ENCODE measurements around the gene MTPN.

MTPN gene

DNA sequence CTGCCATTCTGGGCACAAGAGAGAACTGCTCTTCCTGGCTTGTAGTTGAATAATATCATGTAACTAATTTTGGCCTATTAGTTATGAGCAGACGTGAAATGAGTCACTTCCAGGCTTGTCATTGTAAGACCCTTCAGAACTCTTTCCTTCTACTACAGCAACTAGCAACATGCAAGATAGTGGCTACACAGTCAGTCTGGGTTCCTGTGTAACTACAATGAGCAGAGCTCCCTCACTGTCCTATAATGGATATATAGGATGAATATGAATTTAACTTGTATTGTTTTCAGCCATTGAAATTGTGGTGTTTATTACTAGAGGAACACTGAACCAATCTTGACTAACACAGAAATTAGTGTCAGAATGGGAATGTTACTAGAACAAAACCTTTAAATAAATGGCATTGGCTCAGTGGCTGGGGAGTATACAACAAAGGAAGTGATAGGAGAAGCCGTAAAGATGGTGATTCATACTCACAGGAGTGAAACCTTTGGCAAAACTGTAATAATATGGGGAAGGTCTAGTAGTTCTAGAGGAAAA, 2.9 kb upstream of the MTPN start:
- Histone ChIP-seq H3K36me3 (ENCODE audit: control insufficient read depth, insufficient read depth, low read length) (no peaks in the 10 kb centered on the region), H3K9ac (no peak overlapping the region), H3K4me3 (ENCODE audit: low read depth, low read length) (no peak overlapping the region), H3K79me2 (peaks cover 12% of the 10 kb centered on the region), H3K27ac (peak overlapping the region; percentile 26), H3K4me2 (ENCODE audit: low read length) (no peak overlapping the region), H2AFZ (peak overlapping the region; percentile 19), H3K9me3 (ENCODE audit: control insufficient read depth, low read length) (no peaks in the 10 kb centered on the region), H3K4me1 (peaks cover 6% of the 10 kb centered on the region), H3K27me3 (ENCODE audit: control insufficient read depth, insufficient read depth, low read length) (no peaks in the 10 kb centered on the region)
- TF ChIP-seq, protein P1, sequence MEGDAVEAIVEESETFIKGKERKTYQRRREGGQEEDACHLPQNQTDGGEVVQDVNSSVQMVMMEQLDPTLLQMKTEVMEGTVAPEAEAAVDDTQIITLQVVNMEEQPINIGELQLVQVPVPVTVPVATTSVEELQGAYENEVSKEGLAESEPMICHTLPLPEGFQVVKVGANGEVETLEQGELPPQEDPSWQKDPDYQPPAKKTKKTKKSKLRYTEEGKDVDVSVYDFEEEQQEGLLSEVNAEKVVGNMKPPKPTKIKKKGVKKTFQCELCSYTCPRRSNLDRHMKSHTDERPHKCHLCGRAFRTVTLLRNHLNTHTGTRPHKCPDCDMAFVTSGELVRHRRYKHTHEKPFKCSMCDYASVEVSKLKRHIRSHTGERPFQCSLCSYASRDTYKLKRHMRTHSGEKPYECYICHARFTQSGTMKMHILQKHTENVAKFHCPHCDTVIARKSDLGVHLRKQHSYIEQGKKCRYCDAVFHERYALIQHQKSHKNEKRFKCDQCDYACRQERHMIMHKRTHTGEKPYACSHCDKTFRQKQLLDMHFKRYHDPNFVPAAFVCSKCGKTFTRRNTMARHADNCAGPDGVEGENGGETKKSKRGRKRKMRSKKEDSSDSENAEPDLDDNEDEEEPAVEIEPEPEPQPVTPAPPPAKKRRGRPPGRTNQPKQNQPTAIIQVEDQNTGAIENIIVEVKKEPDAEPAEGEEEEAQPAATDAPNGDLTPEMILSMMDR (IDR thresholded peaks at IDR 0.05) = no peak

DNA sequence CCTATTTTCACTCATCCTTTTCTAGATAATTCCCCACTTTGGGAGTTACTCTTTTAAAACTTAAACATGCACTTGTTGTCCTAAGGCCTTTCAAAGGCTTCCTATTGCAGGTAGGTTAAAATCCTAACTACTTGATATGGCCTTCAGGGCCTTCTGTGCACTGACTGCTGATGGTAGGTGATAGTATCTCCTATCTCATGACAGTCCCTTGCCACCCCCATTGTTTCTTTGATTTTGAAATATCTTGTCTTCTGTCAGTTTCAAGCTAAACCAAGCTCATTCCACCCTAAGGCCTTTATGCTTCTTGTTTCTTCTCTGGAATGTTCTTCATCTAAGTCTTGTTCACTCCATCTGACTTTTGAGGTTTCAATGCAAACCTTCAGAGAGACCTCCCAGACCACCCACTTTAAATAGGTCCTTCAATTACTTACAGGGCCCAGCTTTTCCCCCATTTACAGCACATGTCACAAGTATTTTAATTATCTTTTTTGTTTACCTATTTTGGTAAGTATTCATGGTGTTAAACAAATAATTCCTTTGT, 2.4 kb upstream of the MTPN start:
- no peak overlapping the region for H3K27ac ChIP-seq
- H3K9me3 ChIP-seq (ENCODE audit: control insufficient read depth, low read length) = no peaks in the 10 kb centered on the region
- no peak overlapping the region for H3K4me2 ChIP-seq (ENCODE audit: low read length)
- TF ChIP-seq, protein P1 (IDR thresholded peaks at IDR 0.05) = no peak
- no peaks in the 10 kb centered on the region for H3K36me3 ChIP-seq (ENCODE audit: control insufficient read depth, insufficient read depth, low read length)
- no peak overlapping the region for H3K4me3 ChIP-seq (ENCODE audit: low read depth, low read length)
- H3K79me2 ChIP-seq = peaks cover 13% of the 10 kb centered on the region
- H3K4me1 ChIP-seq = peaks cover 6% of the 10 kb centered on the region
- no peak overlapping the region for H3K9ac ChIP-seq
- no peaks in the 10 kb centered on the region for H3K27me3 ChIP-seq (ENCODE audit: control insufficient read depth, insufficient read depth, low read length)
- H2AFZ ChIP-seq = no peak overlapping the region

DNA sequence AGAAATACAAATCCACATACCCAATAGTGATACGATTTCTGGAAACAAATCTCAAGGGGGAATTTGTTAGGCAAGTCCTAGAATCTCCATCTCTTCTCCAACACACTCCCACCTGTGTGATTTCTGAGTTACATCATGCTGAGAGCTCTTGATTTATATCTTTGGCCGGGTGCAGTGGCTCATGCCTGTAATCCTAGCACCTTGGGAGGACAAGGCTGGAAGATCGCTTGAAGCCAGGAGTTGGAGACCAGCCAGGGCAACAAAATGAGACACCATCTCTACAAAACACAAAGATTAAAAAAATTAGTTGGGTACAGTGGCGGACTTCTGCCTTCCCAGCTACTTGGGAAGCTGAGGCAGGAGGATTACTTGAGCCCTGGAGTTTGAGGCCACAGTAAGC, 1.5 kb upstream of the MTPN start:
- Histone ChIP-seq H3K4me2 (ENCODE audit: low read length) (no peak overlapping the region), H3K4me3 (ENCODE audit: low read depth, low read length) (no peak overlapping the region), H3K9me3 (ENCODE audit: control insufficient read depth, low read length) (no peaks in the 10 kb centered on the region), H3K79me2 (peaks cover 14% of the 10 kb centered on the region), H3K9ac (no peak overlapping the region), H2AFZ (no peak overlapping the region), H3K27ac (no peak overlapping the region), H3K36me3 (ENCODE audit: control insufficient read depth, insufficient read depth, low read length) (no peaks in the 10 kb centered on the region), H3K27me3 (ENCODE audit: control insufficient read depth, insufficient read depth, low read length) (no peaks in the 10 kb centered on the region), H3K4me1 (peaks cover 6% of the 10 kb centered on the region)
- TF ChIP-seq, protein P1 (IDR thresholded peaks at IDR 0.05) = no peak

DNA sequence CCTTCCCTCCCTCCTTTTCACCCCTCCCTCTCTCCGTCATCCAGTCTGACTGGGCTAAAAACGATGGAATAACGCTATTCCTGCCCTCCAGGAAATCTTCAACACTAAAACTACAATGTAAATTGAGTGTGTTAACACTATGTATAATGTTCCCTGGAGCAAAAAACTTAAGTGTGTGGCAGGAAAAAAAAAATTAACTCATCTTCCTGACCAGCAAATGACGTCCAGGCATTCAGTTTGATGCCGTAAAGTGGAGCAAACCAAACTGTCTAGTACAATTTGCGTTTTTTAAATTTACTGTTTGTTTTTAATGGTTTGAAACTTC, 545 bp upstream of the MTPN start:
- Histone ChIP-seq H3K27me3 (ENCODE audit: control insufficient read depth, insufficient read depth, low read length) (no peaks in the 10 kb centered on the region), H3K9me3 (ENCODE audit: control insufficient read depth, low read length) (no peaks in the 10 kb centered on the region), H3K9ac (no peak overlapping the region), H3K27ac (peak overlapping the region; percentile 81), H2AFZ (peak overlapping the region; percentile 98), H3K79me2 (peaks cover 19% of the 10 kb centered on the region), H3K36me3 (ENCODE audit: control insufficient read depth, insufficient read depth, low read length) (no peaks in the 10 kb centered on the region), H3K4me2 (ENCODE audit: low read length) (peak overlapping the region; percentile 71), H3K4me1 (peaks cover 6% of the 10 kb centered on the region), H3K4me3 (ENCODE audit: low read depth, low read length) (peak overlapping the region; percentile 89)
- TF ChIP-seq, protein P1 (IDR thresholded peaks at IDR 0.05) = no peak
